UCSD-AML1 (cell line): ENCODE measurements around the gene SIRT5.

Experiments
- DNase-seq: peaks from one replicate; lab custom pipeline; 2025; ENCODE audit not compliant: unreplicated experiment; lab: John Stamatoyannopoulos, UW

The SIRT5 gene

GRCh38 chr6:13550656-13551055 is 23.7 kb upstream of the SIRT5 start:
- no peak for DNase-seq

DNA sequence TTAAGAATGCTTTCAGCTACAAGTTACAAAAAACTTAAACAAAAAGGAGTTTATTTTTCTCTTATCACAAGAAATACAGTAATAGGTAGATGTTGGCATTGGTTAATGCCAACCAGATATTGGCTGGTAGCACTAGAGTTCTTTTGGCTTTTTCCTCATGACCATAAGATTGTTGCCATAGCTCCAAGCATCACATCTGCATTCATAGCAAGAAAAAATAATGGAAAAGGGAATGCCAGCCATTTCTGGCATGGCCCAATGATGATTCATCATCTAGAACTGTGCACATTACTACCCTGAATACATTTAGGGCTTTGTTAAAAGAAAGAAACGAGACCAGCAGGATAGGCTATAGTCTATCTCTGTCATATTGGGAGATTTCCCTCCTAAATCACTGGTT is 20.8 kb upstream of the SIRT5 start:
- DNase-seq = no peak

DNA sequence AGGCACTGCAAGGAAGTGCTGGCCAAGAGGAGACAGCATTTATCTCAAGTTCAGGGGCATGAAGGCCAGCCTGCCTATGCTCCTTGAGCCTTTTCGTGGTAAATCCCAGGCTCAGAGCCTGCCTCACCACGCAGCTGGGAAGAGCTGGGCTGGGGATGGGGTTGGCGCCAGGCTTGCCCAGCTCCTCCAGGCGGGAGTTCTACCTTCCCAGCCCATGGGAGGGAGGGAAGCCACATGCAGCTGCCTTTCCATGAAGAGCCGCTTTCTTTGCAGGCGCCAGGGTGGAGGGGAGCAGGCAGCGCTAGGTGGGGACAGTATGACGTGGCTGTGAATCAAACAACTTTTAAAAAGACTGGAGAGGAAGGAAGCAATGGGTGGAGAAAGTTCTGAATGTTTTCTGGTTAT is 19.5 kb upstream of the SIRT5 start:
- no peak for DNase-seq

DNA sequence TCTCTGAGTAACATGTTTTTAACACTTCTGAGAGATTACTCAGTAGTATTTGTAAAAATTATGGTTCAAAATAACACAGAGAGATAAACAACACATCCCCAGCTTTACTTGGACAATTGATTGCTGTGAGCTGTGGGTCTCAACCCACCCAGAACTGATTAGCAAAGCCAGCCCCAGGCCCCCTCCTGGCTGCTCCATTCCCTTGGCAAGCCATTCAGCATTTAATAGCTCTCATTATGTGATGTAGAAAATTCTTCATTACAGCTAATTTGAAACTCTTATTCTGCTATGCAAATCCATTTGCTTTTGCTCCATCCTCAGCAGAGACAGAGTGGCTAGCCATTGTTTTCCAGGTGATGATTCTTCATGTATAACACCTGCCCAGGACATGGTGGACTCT is 16.6 kb upstream of the SIRT5 start:
- no peak for DNase-seq

- no peak for DNase-seq
Measured at GRCh38 chr6:13558718-13559117, 15.7 kb upstream of the SIRT5 start.

DNA sequence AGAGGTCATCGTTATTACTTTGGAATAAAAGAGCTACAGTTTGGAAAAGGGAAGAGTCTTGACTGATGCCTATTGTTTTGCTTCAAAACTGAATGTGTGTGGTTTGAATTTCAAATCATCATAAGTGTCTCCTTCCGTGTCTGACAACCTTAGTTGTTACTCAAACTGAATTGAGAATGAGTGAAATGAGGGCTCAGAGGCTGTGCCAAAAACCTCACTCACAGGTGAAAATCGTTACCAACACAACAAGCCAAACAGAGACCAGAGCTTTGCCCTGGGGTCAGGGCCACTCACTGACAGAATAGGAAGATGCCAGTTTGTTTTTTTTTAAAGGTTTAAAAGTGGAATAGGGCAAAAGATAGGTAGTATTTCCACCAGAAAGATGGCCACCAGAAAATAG is 15.2 kb upstream of the SIRT5 start:
- no peak for DNase-seq

GRCh38 chr6:13559968-13560650 is 14.3 kb upstream of the SIRT5 start:
- DNase-seq = no peak

DNA sequence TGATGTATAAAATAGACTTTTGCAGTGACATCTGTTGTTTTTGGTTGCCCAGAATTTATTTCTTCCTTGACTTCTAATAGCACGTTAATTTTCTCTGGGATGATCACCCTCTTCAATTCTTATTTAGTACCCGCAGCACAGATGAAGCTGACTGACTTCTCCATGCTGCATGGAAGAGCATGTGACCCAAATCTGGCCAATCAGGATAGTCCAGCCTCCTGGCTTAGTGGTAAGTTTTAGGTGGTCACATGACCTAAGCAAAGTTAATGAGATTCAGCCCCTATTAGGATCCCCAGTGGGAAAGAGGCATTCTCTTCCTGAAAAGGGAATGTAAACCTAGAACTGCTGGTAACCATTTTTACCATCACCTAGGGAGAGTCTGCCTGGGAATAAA is 13.8 kb upstream of the SIRT5 start:
- DNase-seq = no peak

- DNase-seq = peak; percentile 26
Measured at GRCh38 chr6:13561624-13562267, 12.7 kb upstream of the SIRT5 start.

DNA sequence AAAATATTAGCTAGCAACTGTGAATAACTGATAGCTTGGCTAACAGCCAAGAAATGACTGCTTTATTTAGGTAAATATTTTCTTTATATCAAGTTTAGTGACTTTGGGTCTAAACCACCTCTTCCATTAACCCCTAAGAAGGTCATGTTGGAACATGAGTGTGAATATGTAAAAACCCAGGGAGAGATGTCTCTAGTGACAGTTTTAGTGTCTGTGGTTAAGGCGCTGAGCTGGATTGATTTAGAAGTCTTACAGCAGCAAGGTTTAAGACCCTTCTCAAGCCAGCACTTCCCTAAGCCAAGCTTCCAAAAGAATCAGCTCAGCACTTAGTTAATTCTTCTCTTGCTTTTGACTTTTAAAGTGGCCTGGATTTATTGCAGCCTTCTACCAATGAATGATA is 11.4 kb upstream of the SIRT5 start:
- DNase-seq = no peak

DNA sequence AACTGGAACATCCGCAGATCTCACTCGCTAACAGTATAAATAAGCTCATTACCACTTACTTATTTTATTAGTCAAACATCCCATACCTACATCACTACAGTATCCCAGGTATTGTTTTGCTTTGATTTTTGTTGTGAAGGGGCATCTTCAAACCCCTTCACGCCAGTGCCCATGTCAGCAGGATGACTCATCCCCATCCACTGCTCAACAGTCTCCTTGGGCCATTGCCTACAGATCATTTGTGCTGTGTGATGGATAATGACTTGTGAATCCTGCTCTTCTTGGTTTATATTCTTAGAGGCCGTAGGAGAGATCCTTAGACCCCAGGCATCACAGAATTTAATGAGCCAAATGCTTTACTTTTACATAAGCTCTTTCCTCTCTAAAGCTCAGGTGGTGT is 8.5 kb upstream of the SIRT5 start:
- no peak for DNase-seq

DNA sequence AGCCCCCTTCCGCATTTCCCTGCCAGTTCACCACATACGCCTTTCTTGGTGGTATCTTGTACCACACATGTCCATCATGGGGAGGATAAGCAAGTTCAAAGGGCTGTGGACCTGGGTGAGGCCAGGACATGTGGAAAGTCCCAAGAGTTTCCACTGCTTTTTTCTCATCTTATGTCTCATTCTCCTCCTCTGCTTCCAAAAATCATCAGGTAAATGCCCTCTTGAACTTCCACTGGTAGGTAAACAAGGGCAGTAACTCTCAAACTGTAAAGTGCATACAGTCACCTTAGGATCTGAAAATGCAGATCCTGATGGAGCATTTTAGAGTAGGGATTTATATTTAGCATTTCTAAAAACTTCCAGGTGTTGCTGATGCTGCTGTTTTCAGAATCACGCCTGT is 7.9 kb upstream of the SIRT5 start:
- DNase-seq = no peak

GRCh38 chr6:13568970-13569369 is 5.4 kb upstream of the SIRT5 start:
- DNase-seq = no peak

- DNase-seq = no peak
Measured at GRCh38 chr6:13572240-13572639, 2.2 kb upstream of the SIRT5 start.

- no peak for DNase-seq
Measured at GRCh38 chr6:13572951-13573654, 1.3 kb upstream of the SIRT5 start.

DNA sequence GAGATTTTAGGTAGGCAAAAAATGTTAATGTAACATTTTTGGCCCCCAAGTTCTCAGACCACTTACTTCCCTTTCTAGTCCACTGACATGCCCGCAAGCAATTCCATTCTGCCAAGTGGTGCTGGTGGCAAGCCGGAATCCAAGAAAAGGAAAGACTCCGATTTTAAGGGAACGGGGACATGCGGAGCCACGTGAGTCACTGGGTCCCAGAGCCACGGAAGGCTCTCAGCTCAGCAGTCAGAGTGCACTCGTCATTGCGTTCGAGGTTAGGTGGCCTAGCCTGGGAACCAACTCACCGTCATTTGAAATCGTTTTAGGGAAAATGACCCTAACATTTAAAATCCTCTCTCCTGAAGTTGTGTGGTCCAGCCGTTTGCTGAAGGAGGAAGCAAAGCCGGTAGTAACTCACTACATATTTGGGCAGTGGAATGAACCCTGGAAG is 711 bp upstream of the SIRT5 start:
- peak; percentile 48 for DNase-seq

DNA sequence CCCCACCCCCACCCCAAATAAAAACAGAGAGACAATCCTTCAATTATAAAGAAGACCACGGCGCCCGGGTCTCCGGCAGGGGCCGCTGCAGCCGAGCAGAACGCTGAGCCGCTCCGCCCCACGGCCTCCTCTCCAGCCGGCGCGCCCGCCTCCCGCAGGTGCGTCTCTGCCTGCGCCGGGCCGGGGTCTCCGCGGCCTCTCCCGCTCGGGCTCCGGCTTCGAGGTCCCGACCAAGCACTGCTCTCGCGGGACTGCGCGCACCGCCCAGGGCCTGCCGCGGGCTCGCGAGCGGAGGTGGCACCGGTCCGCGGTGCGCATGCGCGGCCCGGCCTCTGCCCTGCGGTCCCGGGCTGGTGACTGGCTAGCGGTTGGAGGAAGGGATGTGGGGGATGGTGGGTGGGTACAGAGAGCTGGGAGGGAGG is 241 bp upstream of the SIRT5 start:
- DNase-seq = peak; percentile 96

- no peak for DNase-seq
Measured at GRCh38 chr6:13575377-13575775, 975 bp downstream of the SIRT5 start.

DNA sequence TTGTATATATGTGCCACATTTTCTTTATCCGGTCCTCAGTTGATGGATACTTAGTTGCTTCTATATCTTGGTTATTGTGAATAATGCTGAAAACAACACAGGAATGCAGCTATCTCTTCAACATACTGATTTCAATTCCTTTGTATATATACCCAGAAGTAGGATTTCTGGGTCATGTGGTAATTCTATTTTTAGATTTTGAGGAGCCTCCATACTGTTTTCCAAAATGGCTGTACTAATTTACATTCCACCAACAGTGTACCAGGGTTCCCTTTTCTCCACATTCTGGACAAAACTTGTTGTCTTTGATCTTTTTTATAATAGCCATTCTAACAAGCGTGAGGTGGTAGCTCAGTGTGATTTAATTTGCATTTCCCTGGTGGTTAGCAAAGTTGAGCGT is 1.6 kb downstream of the SIRT5 start:
- no peak for DNase-seq

DNA sequence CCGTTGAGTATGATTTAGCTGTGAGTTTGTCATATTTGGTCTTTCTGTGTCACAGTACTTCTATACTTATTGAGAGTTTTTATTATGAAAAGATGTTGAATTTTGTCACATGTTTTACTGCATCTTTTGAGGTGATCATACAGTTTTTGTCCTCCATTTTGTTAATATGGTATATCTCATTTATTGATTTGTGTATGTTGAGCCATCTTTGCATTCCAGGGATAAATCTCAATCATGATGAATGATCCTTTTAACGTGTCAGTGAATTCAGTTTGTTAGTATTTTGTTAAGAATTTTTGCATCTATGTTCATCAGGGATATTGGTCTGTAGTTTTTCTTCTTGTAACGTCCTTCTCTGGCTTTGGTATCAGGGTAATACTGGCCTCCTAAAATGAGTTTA is 3.5 kb downstream of the SIRT5 start:
- DNase-seq = no peak

DNA sequence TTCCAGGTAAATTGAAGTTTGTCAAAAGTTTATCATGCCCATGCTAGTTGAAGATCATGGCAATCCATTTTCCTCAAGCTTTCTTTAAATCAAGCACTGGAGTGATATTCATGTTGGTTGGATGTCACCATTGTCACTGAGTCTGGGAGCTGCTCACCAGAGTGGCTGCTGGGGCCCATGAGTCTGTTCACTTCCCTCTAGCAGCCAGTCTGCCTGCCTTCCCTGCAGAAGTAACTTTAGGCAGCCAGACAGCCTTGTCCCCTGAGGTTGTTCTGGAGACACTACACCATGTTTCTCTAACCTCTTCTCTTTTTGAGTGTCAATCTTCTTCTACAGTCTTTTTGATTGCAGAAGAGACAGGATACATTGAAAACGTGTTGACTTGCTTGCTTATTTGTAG is 5.5 kb downstream of the SIRT5 start:
- no peak for DNase-seq

- DNase-seq = no peak
Measured at GRCh38 chr6:13581700-13582229, 7.4 kb downstream of the SIRT5 start.
